Trophoblast cell (in vitro differentiated cells and primary cell): ENCODE results near the gene LILRB2.

ENCODE experiments used
- DNase-seq, 2 donors: peaks; one replicate each; pipeline ENCODE4 v3.0.0-alpha.2; 2016
- H2AFZ ChIP-seq: 2 replicates; pipeline ENCODE4 v1.6.1; 2013; ENCODE audit warnings: low read length, moderate library complexity, mild to moderate bottlenecking; ENCODE audit not compliant: insufficient read depth, poor library complexity
- H2AK5ac ChIP-seq: 2 replicates; pipeline ENCODE4 v1.6.1; 2013; ENCODE audit warnings: mild to moderate bottlenecking, low read length
- H2BK120ac ChIP-seq: 2 replicates; pipeline ENCODE4 v1.6.1; 2013; ENCODE audit warnings: low read length, mild to moderate bottlenecking, moderate library complexity; ENCODE audit not compliant: insufficient read depth, poor library complexity
- H2BK12ac ChIP-seq: 2 replicates; pipeline ENCODE4 v1.6.1; 2013; ENCODE audit warnings: mild to moderate bottlenecking, low read length, moderate library complexity
- H2BK5ac ChIP-seq: 2 replicates; pipeline ENCODE4 v1.6.1; 2013; ENCODE audit warnings: low read length, low read depth, moderate library complexity, mild to moderate bottlenecking; ENCODE audit not compliant: poor library complexity
- H3K14ac ChIP-seq: 2 replicates; pipeline ENCODE4 v1.6.1; 2013; ENCODE audit warnings: mild to moderate bottlenecking, low read length
- H3K18ac ChIP-seq: 2 replicates; pipeline ENCODE4 v1.6.1; 2013; ENCODE audit warnings: mild to moderate bottlenecking, low read length
- H3K23ac ChIP-seq: 2 replicates; pipeline ENCODE4 v1.6.1; 2013; ENCODE audit warnings: low read length
- H3K27ac ChIP-seq: 2 replicates; pipeline ENCODE4 v1.5.1; 2013; ENCODE audit warnings: low read depth, mild to moderate bottlenecking, inconsistent platforms, low read length, moderate library complexity
- H3K27me3 ChIP-seq: 2 replicates; pipeline ENCODE4 v1.6.1; 2013; ENCODE audit warnings: inconsistent platforms, mild to moderate bottlenecking, low read length, moderate library complexity; ENCODE audit not compliant: insufficient read depth
- H3K36me3 ChIP-seq, 2 experiments: 1 replicate in 1 of 2; 2 replicates in 1 of 2; pipeline ENCODE4 v1.6.1; 2013; ENCODE audit warnings: low read length in 2 of 2, mild to moderate bottlenecking in 2 of 2, moderate library complexity in 1 of 2; ENCODE audit not compliant: insufficient read depth in 2 of 2, control insufficient read depth in 1 of 2
- H3K4ac ChIP-seq: 2 replicates; pipeline ENCODE4 v1.6.1; 2013; ENCODE audit warnings: low read depth, mild to moderate bottlenecking, low read length, moderate library complexity
- H3K4me1 ChIP-seq, 2 experiments: 1 replicate in 1 of 2; 2 replicates in 1 of 2; pipeline ENCODE4 v1.6.1; 2013; ENCODE audit warnings: low read length in 2 of 2, mild to moderate bottlenecking in 2 of 2, moderate library complexity in 1 of 2; ENCODE audit not compliant: insufficient read depth in 2 of 2, control insufficient read depth in 1 of 2
- H3K4me2 ChIP-seq: 2 replicates; pipeline ENCODE4 v1.6.1; 2013; ENCODE audit warnings: inconsistent platforms, mild to moderate bottlenecking, low read length, moderate library complexity
- H3K4me3 ChIP-seq: 2 replicates; pipeline ENCODE4 v1.5.1; 2013; ENCODE audit warnings: mild to moderate bottlenecking, low read depth, low read length, inconsistent platforms
- H3K79me1 ChIP-seq: one replicate; pipeline ENCODE4 v1.6.1; 2013; ENCODE audit warnings: low read length
- H3K79me2 ChIP-seq: 2 replicates; pipeline ENCODE4 v1.6.1; 2013; ENCODE audit warnings: low read length, mild to moderate bottlenecking; ENCODE audit not compliant: control insufficient read depth, insufficient read depth, poor library complexity
- H3K9ac ChIP-seq: 2 replicates; pipeline ENCODE4 v1.6.1; 2013; ENCODE audit warnings: mild to moderate bottlenecking, low read length
- H3K9me3 ChIP-seq: 2 replicates; pipeline ENCODE4 v1.6.1; 2013; ENCODE audit warnings: low read depth, mild to moderate bottlenecking, control low read depth, inconsistent platforms, low read length; ENCODE audit not compliant: insufficient read depth
- H4K12ac ChIP-seq: 2 replicates; pipeline ENCODE4 v1.6.1; 2013; ENCODE audit warnings: low read depth, mild to moderate bottlenecking, low read length, moderate library complexity
- H4K8ac ChIP-seq: 2 replicates; pipeline ENCODE4 v1.6.1; 2013; ENCODE audit warnings: low read depth, mild to moderate bottlenecking, low read length, moderate library complexity
- H4K91ac ChIP-seq: one replicate; pipeline ENCODE4 v1.6.1; 2013; ENCODE audit warnings: low read depth, mild to moderate bottlenecking, low read length, moderate library complexity
- WGBS: extraction: QIAGEN DNeasy Blood & Tissue Kit; methylation state at CpG from one replicate; pipeline ENCODE4 v1.1.7; 2013; ENCODE audit warnings: missing lambda C conversion rate; ENCODE audit not compliant: insufficient read length, insufficient coverage; ENCODE audit errors: extremely low coverage; 5-methylcytosine and 5-hydroxymethylcytosine counted together

LILRB2 gene

GRCh38 chr19:54254195-54254906 lies 26.6 kb downstream of the LILRB2 start:
- Histone ChIP-seq H2BK5ac (no peak overlapping the region), H3K27ac (no peak overlapping the region), H3K79me1 (no peaks in the 10 kb centered on the region)

DNA sequence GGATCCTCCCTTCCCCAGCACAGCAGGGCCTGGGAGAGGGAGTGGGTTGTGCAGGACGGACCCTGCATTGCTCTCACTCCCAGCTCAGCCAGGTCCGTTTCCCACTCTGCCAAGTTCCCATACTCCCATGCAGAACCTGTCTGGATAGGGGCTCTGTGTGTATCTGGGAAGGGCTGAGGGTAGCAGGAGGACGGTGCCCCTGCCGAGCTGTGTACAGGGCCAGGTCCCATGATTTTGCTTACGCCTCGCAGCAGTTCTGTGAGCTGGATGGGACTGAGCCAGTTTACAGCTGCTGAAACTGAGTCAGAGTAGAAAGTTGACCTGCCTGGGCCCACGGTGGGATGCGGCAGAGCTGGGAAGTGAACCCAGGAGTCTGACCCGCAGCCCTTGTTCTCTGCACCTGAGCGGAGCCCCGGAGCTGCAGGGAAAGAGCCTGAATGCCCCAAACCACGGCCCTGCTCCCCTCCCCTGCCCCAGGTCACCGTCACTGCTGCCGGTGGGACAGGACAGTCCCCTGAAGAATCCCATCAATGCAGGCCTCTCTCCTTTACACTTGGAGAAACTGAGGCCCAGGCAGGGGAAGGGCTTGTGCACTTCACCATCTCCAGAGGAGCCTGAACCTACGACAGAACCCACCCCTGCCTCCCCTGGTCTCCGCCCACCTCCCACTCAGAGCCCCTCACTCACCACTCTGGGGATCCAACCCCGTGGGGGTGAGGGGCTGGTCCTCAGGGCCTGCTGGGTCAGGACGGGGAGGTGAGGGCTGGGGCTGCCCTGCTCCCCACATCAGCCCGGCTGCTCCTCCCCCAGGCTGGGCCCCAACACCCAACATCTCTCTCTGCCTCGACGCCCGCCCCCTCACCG lies 27.3 kb downstream of the LILRB2 start:
- Histone ChIP-seq H3K14ac (no peak overlapping the region), H3K4me1 (peaks cover 0 to 13% of the 10 kb centered on the region in 2 experiments), H3K27me3 (peaks cover 3% of the 10 kb centered on the region), H2BK120ac (no peak overlapping the region), H3K4ac (no peak overlapping the region), H4K91ac (no peak overlapping the region), H2BK5ac (no peak overlapping the region), H4K8ac (no peak overlapping the region), H3K4me2 (no peak overlapping the region), H3K18ac (no peak overlapping the region), H3K9me3 (no peaks in the 10 kb centered on the region), H3K23ac (no peak overlapping the region), H2BK12ac (no peak overlapping the region), H3K36me3 (no peaks in the 10 kb centered on the region), H3K9ac (no peak overlapping the region), H2AK5ac (no peak overlapping the region), H3K79me2 (no peaks in the 10 kb centered on the region), H3K27ac (no peak overlapping the region), H3K4me3 (no peak overlapping the region), H3K79me1 (no peaks in the 10 kb centered on the region), H4K12ac (no peak overlapping the region), H2AFZ (no peak overlapping the region)
- no peak for DNase-seq
- no CpG with 5 or more reads among the region's 23 CpGs for WGBS

More at GRCh38 chr19:54254195-54254906, 26.6 kb downstream of the LILRB2 start:
- H4K12ac ChIP-seq: no peak overlapping the region
- H3K36me3 ChIP-seq: no peaks in the 10 kb centered on the region
- no peak overlapping the region for H3K4me3 ChIP-seq
- no peak overlapping the region for H3K18ac ChIP-seq
- H2AK5ac ChIP-seq: no peak overlapping the region
- peaks cover 3% of the 10 kb centered on the region for H3K27me3 ChIP-seq
- H3K9ac ChIP-seq: no peak overlapping the region
- no peak overlapping the region for H2BK12ac ChIP-seq
- H2BK120ac ChIP-seq: no peak overlapping the region
- H3K4me1 ChIP-seq: peaks cover 0 to 13% of the 10 kb centered on the region in 2 experiments
- H3K9me3 ChIP-seq: no peaks in the 10 kb centered on the region
- no peak overlapping the region for H3K4me2 ChIP-seq
- whole genome bisulfite sequencing: no CpG with 5 or more reads among the region's 17 CpGs
- DNase-seq: no peak
- H4K8ac ChIP-seq: no peak overlapping the region
- H2AFZ ChIP-seq: no peak overlapping the region
- no peak overlapping the region for H3K14ac ChIP-seq
- no peaks in the 10 kb centered on the region for H3K79me2 ChIP-seq
- H4K91ac ChIP-seq: no peak overlapping the region
- no peak overlapping the region for H3K23ac ChIP-seq
- no peak overlapping the region for H3K4ac ChIP-seq

- no CpG with 5 or more reads among the region's 11 CpGs for WGBS
These were observed 28.1 kb downstream of the LILRB2 start for GRCh38 chr19:54252845-54253244.

DNA sequence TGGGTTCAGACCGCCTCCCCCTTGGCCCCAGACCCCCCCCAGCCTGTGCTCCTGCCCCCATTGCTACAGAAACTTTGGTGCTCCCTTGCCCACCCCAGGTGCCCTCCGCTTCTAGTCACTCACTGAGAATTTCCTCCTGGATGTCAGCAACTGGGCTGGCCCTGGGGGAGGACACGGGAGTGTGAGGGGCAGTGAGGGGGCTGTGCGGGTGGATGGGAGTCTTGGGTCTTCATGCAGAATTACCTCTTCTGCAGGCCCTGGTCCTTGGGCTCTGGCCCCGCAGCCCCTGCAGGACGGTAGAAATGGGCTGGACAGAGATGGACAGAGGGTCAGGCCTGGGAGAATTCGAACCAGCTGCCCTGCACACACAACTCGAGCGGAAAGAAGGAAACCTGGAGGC lies 28.7 kb downstream of the LILRB2 start:
- Histone ChIP-seq H3K4ac (no peak overlapping the region), H3K4me1 (peaks cover 0 to 13% of the 10 kb centered on the region in 2 experiments), H2AFZ (no peak overlapping the region), H2BK120ac (no peak overlapping the region), H2BK5ac (no peak overlapping the region), H2AK5ac (no peak overlapping the region), H3K18ac (no peak overlapping the region), H4K12ac (no peak overlapping the region), H3K4me2 (no peak overlapping the region), H3K36me3 (no peaks in the 10 kb centered on the region), H3K4me3 (no peak overlapping the region), H3K9me3 (no peaks in the 10 kb centered on the region), H3K27ac (no peak overlapping the region), H4K8ac (no peak overlapping the region), H3K23ac (no peak overlapping the region), H3K9ac (no peak overlapping the region), H3K79me2 (no peaks in the 10 kb centered on the region), H2BK12ac (no peak overlapping the region), H3K27me3 (peaks cover 3% of the 10 kb centered on the region), H3K79me1 (no peaks in the 10 kb centered on the region), H3K14ac (no peak overlapping the region), H4K91ac (peak overlapping the region; percentile 21)
- WGBS: no CpG with 5 or more reads among the region's 9 CpGs
- no peak for DNase-seq

More at GRCh38 chr19:54252845-54253244, 28.1 kb downstream of the LILRB2 start:
- Histone ChIP-seq H3K36me3 (no peaks in the 10 kb centered on the region), H2AFZ (no peak overlapping the region), H2BK120ac (no peak overlapping the region), H3K79me2 (no peaks in the 10 kb centered on the region), H3K27me3 (peaks cover 3% of the 10 kb centered on the region), H2BK12ac (no peak overlapping the region), H2AK5ac (no peak overlapping the region), H3K27ac (no peak overlapping the region), H4K12ac (no peak overlapping the region), H3K9ac (no peak overlapping the region), H3K4me1 (peaks cover 0 to 13% of the 10 kb centered on the region in 2 experiments), H3K4me3 (no peak overlapping the region), H3K4ac (no peak overlapping the region), H3K18ac (no peak overlapping the region), H3K23ac (no peak overlapping the region), H3K14ac (no peak overlapping the region), H3K4me2 (no peak overlapping the region), H4K91ac (no peak overlapping the region), H4K8ac (no peak overlapping the region), H3K9me3 (no peaks in the 10 kb centered on the region), H3K79me1 (no peaks in the 10 kb centered on the region), H2BK5ac (no peak overlapping the region)
- DNase-seq: no peak
